MCF 10A (cell line): Measurements from ENCODE around the gene PIBF1. TPM values are rescaled to one million over a fixed set of nuclear protein-coding genes. Genes with fewer than 3 reads are reported as not detected.

Experiments used
- BruUV-seq: library from RNA; stranded (reverse); fragments of 400-500 nt; replicated peaks from 2 replicates; lab custom pipeline; 2021; lab: Mats Ljungman, UMichigan
- CTCF ChIA-PET: fragments of 300-600 bp; sonication (Branson Sonifier 250); formaldehyde crosslinking; extraction: SDS; loops from one replicate; lab custom pipeline; 2021; ENCODE audit warnings: antibody characterized with exemption, inconsistent platforms; lab: Yijun Ruan, JAX
- POLR2A ChIA-PET: fragments of 300-600, 350-650 bp; sonication (Branson Sonifier 250); formaldehyde crosslinking; extraction: SDS; loops from one replicate; lab custom pipeline; 2020; ENCODE audit warnings: antibody characterized with exemption, inconsistent platforms; lab: Yijun Ruan, JAX
- DNase-seq: peaks from one replicate; pipeline ENCODE4 v3.0.0-alpha.2; 2018; ENCODE audit not compliant: unreplicated experiment
- H3K27ac Mint-ChIP-seq: one replicate; pipeline ENCODE4 v1.8.0; 2022; ENCODE audit warnings: mild to moderate bottlenecking, low read depth, mixed read lengths; ENCODE audit not compliant: unreplicated experiment
- H3K27me3 Mint-ChIP-seq: one replicate; pipeline ENCODE4 v1.8.0; 2022; ENCODE audit warnings: mixed read lengths; ENCODE audit not compliant: insufficient read depth, unreplicated experiment
- H3K36me3 Mint-ChIP-seq: one replicate; pipeline ENCODE4 v1.8.0; 2022; ENCODE audit warnings: mild to moderate bottlenecking, moderate library complexity, mixed read lengths; ENCODE audit not compliant: insufficient read depth, unreplicated experiment
- H3K4me1 Mint-ChIP-seq: one replicate; pipeline ENCODE4 v1.8.0; 2022; ENCODE audit warnings: mixed read lengths; ENCODE audit not compliant: insufficient read depth, unreplicated experiment
- H3K4me3 Mint-ChIP-seq: one replicate; pipeline ENCODE4 v1.8.0; 2022; ENCODE audit warnings: mild to moderate bottlenecking, moderate library complexity, mixed read lengths; ENCODE audit not compliant: unreplicated experiment
- H3K9me3 Mint-ChIP-seq: one replicate; pipeline ENCODE4 v1.8.0; 2022; ENCODE audit warnings: mixed read lengths; ENCODE audit not compliant: unreplicated experiment
- intact Hi-C: fragments of 100-400 bp; cut with micrococcal nuclease; formaldehyde crosslinking; loops from 2 replicates; pipeline ENCODE4 v1.14.1; 2022
- total RNA-seq: library from RNA; stranded (reverse); gene quantifications from 2 replicates; pipeline ENCODE4 v1.2.3, GENCODE V29; 2022
- TF ChIP-seq, protein P1 (sequence below): fragments of 200-600 bp; IDR thresholded peaks from one replicate; pipeline ENCODE4 v1.8.0; 2022; ENCODE audit warnings: antibody characterized with exemption, mild to moderate bottlenecking; ENCODE audit not compliant: unreplicated experiment

Gene PIBF1
- total RNA-seq, 1 experiment from 2014 or later, result 30.4 TPM

DNA sequence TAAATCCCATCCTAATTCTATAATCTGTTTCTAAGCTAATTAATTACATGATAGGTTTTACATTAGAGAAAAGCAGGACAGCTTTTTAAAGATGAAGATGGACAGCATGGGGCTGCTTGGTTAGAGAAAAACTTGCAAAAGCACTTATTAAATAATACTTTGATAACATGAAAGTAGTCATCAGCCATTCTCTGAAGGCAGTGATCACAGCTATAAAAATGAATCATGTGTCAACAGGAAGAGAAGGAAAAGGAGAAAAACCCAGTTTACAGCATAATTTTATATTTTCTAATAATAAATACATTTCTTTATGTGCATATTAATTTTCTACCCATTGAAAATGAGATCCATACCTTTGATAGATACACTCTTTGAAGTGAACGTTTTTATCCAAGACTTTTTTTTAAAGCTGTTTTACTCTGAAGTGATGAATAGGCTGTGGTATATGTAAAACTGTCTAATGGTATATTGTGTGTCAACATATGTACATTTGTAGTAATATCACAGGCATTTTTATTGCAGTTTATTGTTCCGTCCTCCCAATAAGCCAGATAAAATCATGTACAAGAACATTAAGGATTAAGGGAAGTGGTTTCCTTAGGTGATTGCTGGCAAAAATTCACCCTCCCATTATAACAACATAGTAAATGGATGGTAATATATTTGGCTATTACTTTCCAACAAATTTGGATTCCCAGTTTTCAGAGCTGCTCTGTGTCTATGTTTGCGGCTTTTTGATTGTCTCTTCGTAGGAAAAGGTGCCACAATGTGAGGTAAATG lies 275.5 kb downstream of the PIBF1 start:
- H3K4me1 Mint-ChIP-seq, result peaks cover 30% of the 10 kb centered on the region

DNA sequence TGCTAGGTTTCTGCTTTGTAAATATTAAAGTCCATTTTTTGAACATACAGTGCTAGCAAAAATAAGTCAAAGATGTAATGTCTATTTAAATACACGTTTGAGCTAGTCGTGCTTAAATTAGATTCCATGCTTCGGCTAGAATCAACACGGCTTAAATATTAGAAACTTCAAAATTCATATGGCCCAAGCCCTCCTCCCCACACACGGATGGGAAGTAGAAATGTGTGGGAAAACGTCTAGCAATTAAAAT lies 276.1 kb downstream of the PIBF1 start:
- intact Hi-C loops, result loop anchor here (1.0 to 5.0 kb wide), 3 partner anchors 75 to 218 kb away; no protein-coding TSS in a partner anchor
- TF ChIP-seq, protein P1, sequence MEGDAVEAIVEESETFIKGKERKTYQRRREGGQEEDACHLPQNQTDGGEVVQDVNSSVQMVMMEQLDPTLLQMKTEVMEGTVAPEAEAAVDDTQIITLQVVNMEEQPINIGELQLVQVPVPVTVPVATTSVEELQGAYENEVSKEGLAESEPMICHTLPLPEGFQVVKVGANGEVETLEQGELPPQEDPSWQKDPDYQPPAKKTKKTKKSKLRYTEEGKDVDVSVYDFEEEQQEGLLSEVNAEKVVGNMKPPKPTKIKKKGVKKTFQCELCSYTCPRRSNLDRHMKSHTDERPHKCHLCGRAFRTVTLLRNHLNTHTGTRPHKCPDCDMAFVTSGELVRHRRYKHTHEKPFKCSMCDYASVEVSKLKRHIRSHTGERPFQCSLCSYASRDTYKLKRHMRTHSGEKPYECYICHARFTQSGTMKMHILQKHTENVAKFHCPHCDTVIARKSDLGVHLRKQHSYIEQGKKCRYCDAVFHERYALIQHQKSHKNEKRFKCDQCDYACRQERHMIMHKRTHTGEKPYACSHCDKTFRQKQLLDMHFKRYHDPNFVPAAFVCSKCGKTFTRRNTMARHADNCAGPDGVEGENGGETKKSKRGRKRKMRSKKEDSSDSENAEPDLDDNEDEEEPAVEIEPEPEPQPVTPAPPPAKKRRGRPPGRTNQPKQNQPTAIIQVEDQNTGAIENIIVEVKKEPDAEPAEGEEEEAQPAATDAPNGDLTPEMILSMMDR, result no peak
- Mint-ChIP-seq H3K9me3 (no peaks in the 10 kb centered on the region), H3K27me3 (no peaks in the 10 kb centered on the region), H3K27ac (peak overlapping the region; percentile 92), H3K4me3 (peak overlapping the region; percentile 83), H3K36me3 (peaks cover 39% of the 10 kb centered on the region), H3K4me1 (peaks cover 32% of the 10 kb centered on the region)
- BruUV-seq, result no TSS peak
- no peak for DNase-seq
- CTCF ChIA-PET, result interaction anchor here (0.5 to 2.1 kb wide), 6 partner anchors 104 to 409 kb away, joined by 3 to 11 read pairs (median 3); no protein-coding TSS in a partner anchor
- POLR2A ChIA-PET, result interaction anchor here (0.6 to 11.2 kb wide), 76 partner anchors 12 to 710 kb away, joined by 3 to 292 read pairs (median 5); partner anchors contain the start of genes BORA, DIS3, MZT1 and PIBF1

More for the DNA sequence above, 275.5 kb downstream of the PIBF1 start:
- ChIA-PET CTCF (interaction anchor here (0.5 to 2.1 kb wide), 6 partner anchors 104 to 410 kb away, joined by 3 to 11 read pairs (median 3); no protein-coding TSS in a partner anchor), POLR2A (interaction anchor here (0.6 to 11.2 kb wide), 60 partner anchors 10 to 653 kb away, joined by 3 to 292 read pairs (median 6); partner anchors contain the start of genes BORA, DIS3, MZT1 and PIBF1)
- no TSS peak for BruUV-seq
- no peaks in the 10 kb centered on the region for H3K27me3 Mint-ChIP-seq
- H3K27ac Mint-ChIP-seq, result peak overlapping the region; percentile 92
- intact Hi-C loops, result loop anchor here (1.0 to 5.0 kb wide), 3 partner anchors 74 to 217 kb away; no protein-coding TSS in a partner anchor
- no peak for DNase-seq
- peak overlapping the region; percentile 83 for H3K4me3 Mint-ChIP-seq
- peaks cover 34% of the 10 kb centered on the region for H3K36me3 Mint-ChIP-seq
- TF ChIP-seq, protein P1, result no peak
- no peaks in the 10 kb centered on the region for H3K9me3 Mint-ChIP-seq

DNA sequence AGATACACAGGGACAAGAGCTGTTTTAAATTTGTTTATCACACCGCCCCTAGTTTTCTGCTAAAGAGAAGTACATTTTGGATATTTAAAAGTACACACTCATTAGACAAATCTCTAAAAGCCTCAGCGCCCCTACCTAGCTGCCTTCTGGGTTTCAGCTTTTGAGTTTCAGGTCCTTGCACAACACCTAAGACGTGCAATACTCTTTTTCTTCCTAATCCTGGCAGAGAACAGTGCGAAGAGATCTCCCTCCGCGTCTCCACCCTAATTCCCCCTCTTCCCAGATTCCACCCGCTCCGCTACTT lies 276.5 kb downstream of the PIBF1 start:
- TF ChIP-seq, protein P1, result no peak
- H3K36me3 Mint-ChIP-seq, result peaks cover 43% of the 10 kb centered on the region
- no peaks in the 10 kb centered on the region for H3K27me3 Mint-ChIP-seq
- intact Hi-C loops, result loop anchor here (1.0 to 5.0 kb wide), 3 partner anchors 75 to 218 kb away; no protein-coding TSS in a partner anchor
- ChIA-PET CTCF (interaction anchor here (1.1 to 2.1 kb wide), 3 partner anchors 19 to 312 kb away, joined by 3 to 11 read pairs (median 4); no protein-coding TSS in a partner anchor), POLR2A (interaction anchor here (0.6 to 11.2 kb wide), 84 partner anchors 11 to 1686 kb away, joined by 3 to 292 read pairs (median 5); partner anchors contain the start of genes BORA, DIS3, MZT1 and PIBF1)
- H3K4me1 Mint-ChIP-seq, result peaks cover 33% of the 10 kb centered on the region
- no peak for DNase-seq
- no TSS peak for BruUV-seq
- no peaks in the 10 kb centered on the region for H3K9me3 Mint-ChIP-seq
- H3K27ac Mint-ChIP-seq, result peak overlapping the region; percentile 92
- H3K4me3 Mint-ChIP-seq, result peak overlapping the region; percentile 83
